ENCODE data around the gene GNA12. TPM values are rescaled to one million over a fixed set of nuclear protein-coding genes. Genes with fewer than 3 reads are reported as not detected.
A peak's percentile ranks its signal among the peaks of the same experiment; 100 is the strongest.

Gene GNA12
- total RNA-seq, 1 donor from 2014 or later: 67.2 TPM

GRCh38 chr7:2859952-2860351 lies 15.8 kb upstream of the GNA12 start:
- FAIRE-seq (no peak), DNase-seq (ENCODE audit: low read depth) (no peak)
- Mint-ChIP-seq H3K27ac (ENCODE audit: unreplicated experiment) (no peak overlapping the region), H3K9me3 (ENCODE audit: unreplicated experiment) (peaks cover 2% of the 10 kb centered on the region), H3K36me3 (ENCODE audit: low read depth, unreplicated experiment) (no peaks in the 10 kb centered on the region), H3K4me3 (ENCODE audit: unreplicated experiment) (no peak overlapping the region), H3K4me1 (ENCODE audit: low read depth, unreplicated experiment) (peaks cover 14% of the 10 kb centered on the region), H3K27me3 (ENCODE audit: low read depth, unreplicated experiment) (no peaks in the 10 kb centered on the region)
- Histone ChIP-seq H3K4me3 (ENCODE audit: insufficient read depth, low read depth, low read length) (no peak overlapping the region), H2AFZ (ENCODE audit: low read depth, low read length) (no peak overlapping the region), H3K4me2 (ENCODE audit: low read length) (no peak overlapping the region), H3K27me3 (ENCODE audit: insufficient read depth, low read length) (no peaks in the 10 kb centered on the region), H4K20me1 (ENCODE audit: insufficient read depth, low read length) (no peaks in the 10 kb centered on the region), H3K27ac (ENCODE audit: low read depth, low read length) (no peak overlapping the region), H3K9me3 (ENCODE audit: insufficient read depth, low read depth, low read length) (no peaks in the 10 kb centered on the region), H3K9ac (ENCODE audit: low read length) (no peak overlapping the region), H3K79me2 (ENCODE audit: insufficient read depth, low read length) (no peaks in the 10 kb centered on the region), H3K36me3 (ENCODE audit: insufficient read depth, low read length) (no peaks in the 10 kb centered on the region), H3K4me1 (ENCODE audit: insufficient read depth, low read length) (peaks cover 31% of the 10 kb centered on the region)
- no peak for TF ChIP-seq EZH2 (IDR thresholded peaks at IDR 0.05; ENCODE audit: insufficient read depth, low read length)
- TF ChIP-seq, protein P1, sequence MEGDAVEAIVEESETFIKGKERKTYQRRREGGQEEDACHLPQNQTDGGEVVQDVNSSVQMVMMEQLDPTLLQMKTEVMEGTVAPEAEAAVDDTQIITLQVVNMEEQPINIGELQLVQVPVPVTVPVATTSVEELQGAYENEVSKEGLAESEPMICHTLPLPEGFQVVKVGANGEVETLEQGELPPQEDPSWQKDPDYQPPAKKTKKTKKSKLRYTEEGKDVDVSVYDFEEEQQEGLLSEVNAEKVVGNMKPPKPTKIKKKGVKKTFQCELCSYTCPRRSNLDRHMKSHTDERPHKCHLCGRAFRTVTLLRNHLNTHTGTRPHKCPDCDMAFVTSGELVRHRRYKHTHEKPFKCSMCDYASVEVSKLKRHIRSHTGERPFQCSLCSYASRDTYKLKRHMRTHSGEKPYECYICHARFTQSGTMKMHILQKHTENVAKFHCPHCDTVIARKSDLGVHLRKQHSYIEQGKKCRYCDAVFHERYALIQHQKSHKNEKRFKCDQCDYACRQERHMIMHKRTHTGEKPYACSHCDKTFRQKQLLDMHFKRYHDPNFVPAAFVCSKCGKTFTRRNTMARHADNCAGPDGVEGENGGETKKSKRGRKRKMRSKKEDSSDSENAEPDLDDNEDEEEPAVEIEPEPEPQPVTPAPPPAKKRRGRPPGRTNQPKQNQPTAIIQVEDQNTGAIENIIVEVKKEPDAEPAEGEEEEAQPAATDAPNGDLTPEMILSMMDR (IDR thresholded peaks at IDR 0.05; ENCODE audit: insufficient read depth, low read depth, low read length): no peak

GRCh38 chr7:2858621-2859020 lies 14.5 kb upstream of the GNA12 start:
- no peaks in the 10 kb centered on the region for H3K9me3 ChIP-seq (ENCODE audit: insufficient read depth, low read depth, low read length)
- no peaks in the 10 kb centered on the region for H4K20me1 ChIP-seq (ENCODE audit: insufficient read depth, low read length)
- no peak overlapping the region for H3K9ac ChIP-seq (ENCODE audit: low read length)
- no peak overlapping the region for H3K27ac Mint-ChIP-seq (ENCODE audit: unreplicated experiment)
- no peak overlapping the region for H3K27ac ChIP-seq (ENCODE audit: low read depth, low read length)
- no peaks in the 10 kb centered on the region for H3K27me3 ChIP-seq (ENCODE audit: insufficient read depth, low read length)
- FAIRE-seq: no peak
- TF ChIP-seq EZH2 (IDR thresholded peaks at IDR 0.05; ENCODE audit: insufficient read depth, low read length): no peak
- TF ChIP-seq, protein P1 (IDR thresholded peaks at IDR 0.05; ENCODE audit: insufficient read depth, low read depth, low read length): no peak
- no peaks in the 10 kb centered on the region for H3K79me2 ChIP-seq (ENCODE audit: insufficient read depth, low read length)
- H3K4me1 ChIP-seq (ENCODE audit: insufficient read depth, low read length): peaks cover 19% of the 10 kb centered on the region
- no peaks in the 10 kb centered on the region for H3K27me3 Mint-ChIP-seq (ENCODE audit: low read depth, unreplicated experiment)
- no peaks in the 10 kb centered on the region for H3K36me3 ChIP-seq (ENCODE audit: insufficient read depth, low read length)
- H3K4me1 Mint-ChIP-seq (ENCODE audit: low read depth, unreplicated experiment): peaks cover 7% of the 10 kb centered on the region
- H3K4me3 ChIP-seq (ENCODE audit: insufficient read depth, low read depth, low read length): no peak overlapping the region
- no peaks in the 10 kb centered on the region for H3K36me3 Mint-ChIP-seq (ENCODE audit: low read depth, unreplicated experiment)
- no peak overlapping the region for H3K4me3 Mint-ChIP-seq (ENCODE audit: unreplicated experiment)
- DNase-seq (ENCODE audit: low read depth): no peak
- H3K4me2 ChIP-seq (ENCODE audit: low read length): no peak overlapping the region
- H3K9me3 Mint-ChIP-seq (ENCODE audit: unreplicated experiment): peaks cover 2% of the 10 kb centered on the region
- H2AFZ ChIP-seq (ENCODE audit: low read depth, low read length): no peak overlapping the region

- DNase-seq (ENCODE audit: low read depth): no peak
- Histone ChIP-seq H3K27me3 (ENCODE audit: insufficient read depth, low read length) (no peaks in the 10 kb centered on the region), H3K36me3 (ENCODE audit: insufficient read depth, low read length) (no peaks in the 10 kb centered on the region), H3K79me2 (ENCODE audit: insufficient read depth, low read length) (no peaks in the 10 kb centered on the region), H3K4me3 (ENCODE audit: insufficient read depth, low read depth, low read length) (no peak overlapping the region), H3K9me3 (ENCODE audit: insufficient read depth, low read depth, low read length) (no peaks in the 10 kb centered on the region), H4K20me1 (ENCODE audit: insufficient read depth, low read length) (no peaks in the 10 kb centered on the region), H3K9ac (ENCODE audit: low read length) (no peak overlapping the region), H2AFZ (ENCODE audit: low read depth, low read length) (peak overlapping the region; percentile 41), H3K27ac (ENCODE audit: low read depth, low read length) (no peak overlapping the region), H3K4me1 (ENCODE audit: insufficient read depth, low read length) (peaks cover 5% of the 10 kb centered on the region), H3K4me2 (ENCODE audit: low read length) (no peak overlapping the region)
- FAIRE-seq: no peak
- no peaks in the 10 kb centered on the region for H3K27me3 Mint-ChIP-seq (ENCODE audit: low read depth, unreplicated experiment)
- no peaks in the 10 kb centered on the region for H3K36me3 Mint-ChIP-seq (ENCODE audit: low read depth, unreplicated experiment)
- peaks cover 2% of the 10 kb centered on the region for H3K9me3 Mint-ChIP-seq (ENCODE audit: unreplicated experiment)
- H3K4me3 Mint-ChIP-seq (ENCODE audit: unreplicated experiment): no peak overlapping the region
- H3K4me1 Mint-ChIP-seq (ENCODE audit: low read depth, unreplicated experiment): peaks cover 3% of the 10 kb centered on the region
- H3K27ac Mint-ChIP-seq (ENCODE audit: unreplicated experiment): no peak overlapping the region
- no peak for TF ChIP-seq EZH2 (IDR thresholded peaks at IDR 0.05; ENCODE audit: insufficient read depth, low read length)
- TF ChIP-seq, protein P1 (IDR thresholded peaks at IDR 0.05; ENCODE audit: insufficient read depth, low read depth, low read length): no peak
Measured at GRCh38 chr7:2856388-2857169, 12.5 kb upstream of the GNA12 start.
